Activated effector memory CD4-positive, alpha-beta T cell treated with Interleukin-2 at 50 U/mL for 16 hours (primary cell): ENCODE results near the gene GJB4.

ENCODE experiments used
- DNase-seq: peaks from one replicate; pipeline ENCODE4 v3.0.0-alpha.2; 2020

GJB4 gene

DNA sequence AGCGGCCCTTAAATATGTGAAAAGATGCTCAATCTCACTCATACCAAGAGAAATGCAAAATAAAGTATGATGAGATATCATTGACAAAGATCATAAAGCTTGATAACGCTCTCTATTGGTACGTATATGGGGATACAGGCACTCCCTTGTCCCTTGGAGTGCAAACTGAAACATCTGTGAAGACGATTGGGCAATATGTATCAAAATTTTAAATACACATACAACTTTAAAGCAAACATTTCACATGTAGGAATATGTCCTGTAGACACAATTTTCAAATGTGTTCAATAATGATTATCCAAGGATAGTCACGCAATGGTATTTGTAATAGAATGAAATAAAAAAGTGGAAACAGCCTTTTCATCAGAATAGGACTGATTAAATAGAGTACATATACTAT, 19.5 kb downstream of the GJB4 start:
- no peak for DNase-seq

DNA sequence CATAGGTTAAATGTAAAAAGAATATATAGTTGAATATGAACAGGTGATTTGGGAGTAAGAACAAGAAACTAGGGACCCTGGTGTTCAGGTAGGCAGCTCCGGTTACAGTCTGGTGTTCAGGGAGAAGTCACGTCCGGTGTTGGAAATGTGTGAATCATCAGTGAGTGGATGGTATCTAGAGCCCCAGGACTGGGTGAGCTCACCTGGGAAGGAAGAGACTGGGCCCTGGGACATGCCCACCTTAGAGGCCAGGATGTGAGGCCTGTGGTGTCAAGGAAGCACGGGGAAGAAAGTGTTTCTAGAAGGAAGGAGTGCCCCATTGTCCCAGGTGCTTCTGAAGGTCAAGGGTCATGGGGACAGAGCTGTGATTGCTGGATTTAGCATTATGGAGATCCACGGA, 20.0 kb downstream of the GJB4 start:
- DNase-seq, result no peak

DNA sequence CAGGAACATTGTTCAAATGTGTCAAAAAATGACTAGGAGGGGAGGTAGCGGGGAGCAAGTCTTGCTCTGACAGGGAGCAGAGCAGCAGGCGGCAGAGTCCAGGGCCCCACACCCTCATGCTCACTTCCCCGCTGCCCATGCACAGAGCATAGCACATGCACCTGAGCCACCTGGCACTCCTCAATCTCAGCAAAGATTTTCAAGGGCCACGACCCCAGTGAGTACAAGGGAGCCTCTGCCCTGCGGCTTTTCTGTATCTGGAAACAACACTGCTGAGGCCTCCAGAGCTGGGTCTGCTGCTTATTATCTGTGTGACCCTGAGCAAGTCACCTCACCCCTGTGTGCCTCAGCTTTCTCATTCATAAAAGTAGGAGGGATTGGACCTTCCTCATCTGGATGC, 20.4 kb downstream of the GJB4 start:
- DNase-seq, result no peak

DNA sequence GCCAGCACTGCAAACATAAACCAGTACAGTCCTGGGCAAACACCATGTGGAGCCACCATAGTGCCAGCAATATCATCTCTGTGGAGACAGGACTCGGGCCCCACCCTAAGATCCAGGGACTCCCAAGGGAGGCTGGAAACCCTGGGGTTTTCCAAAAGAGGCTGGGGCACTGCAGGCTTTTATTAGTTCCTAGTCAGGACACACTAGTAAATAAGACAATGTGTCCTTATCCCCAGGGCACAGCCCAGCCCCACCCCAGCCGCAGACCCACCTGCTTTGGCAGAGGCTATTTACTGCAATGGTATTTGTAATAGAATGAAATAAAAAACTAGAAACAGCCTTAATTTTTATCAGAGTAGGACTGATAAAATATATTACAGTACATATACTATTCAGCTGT, 21.0 kb downstream of the GJB4 start:
- DNase-seq, result no peak

DNA sequence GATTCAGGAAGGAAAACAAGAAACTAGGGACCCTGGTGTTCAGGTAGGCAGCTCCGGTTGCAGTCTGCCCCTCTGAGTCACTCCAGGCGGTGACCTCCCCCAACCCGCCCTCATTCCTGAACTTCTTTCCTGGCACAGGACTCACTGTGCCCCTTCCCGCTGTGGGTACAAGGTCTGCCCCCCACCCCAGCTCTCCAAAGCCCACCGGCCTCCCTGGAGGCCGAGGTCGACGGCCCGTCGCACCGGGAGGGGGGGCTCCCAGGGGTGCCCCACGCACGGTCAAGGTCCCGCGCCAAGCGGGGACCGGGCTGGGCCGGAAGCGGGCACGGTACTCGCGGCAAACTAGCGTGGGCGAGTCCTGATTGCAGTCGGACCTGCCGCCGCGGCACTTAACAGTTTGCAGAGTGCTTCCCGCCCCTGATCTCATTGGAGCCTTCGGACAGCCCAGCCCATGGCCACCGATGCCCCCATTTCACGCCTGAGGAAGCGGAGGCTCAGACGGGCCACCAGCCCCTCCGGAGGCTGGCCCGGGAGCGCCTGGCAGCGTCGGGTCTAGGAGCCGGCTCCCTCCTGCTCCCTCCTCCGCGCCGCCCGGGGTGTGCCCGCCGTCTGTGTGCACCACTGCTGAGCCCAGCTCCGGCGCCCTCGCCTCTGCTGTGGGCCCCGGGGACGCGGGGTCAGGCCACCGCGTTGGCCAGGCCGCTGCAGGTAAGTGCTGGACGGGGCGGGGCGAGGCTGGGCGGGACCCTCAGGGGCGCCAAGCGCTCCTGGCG, 21.7 kb downstream of the GJB4 start, which contains the start of gene GJB3:
GJB3 (plus strand) TSS at position 144 of the 773 bp plus-strand sequence. CDS start 3,549 bp downstream, outside the sequence.
- DNase-seq, result no peak

DNA sequence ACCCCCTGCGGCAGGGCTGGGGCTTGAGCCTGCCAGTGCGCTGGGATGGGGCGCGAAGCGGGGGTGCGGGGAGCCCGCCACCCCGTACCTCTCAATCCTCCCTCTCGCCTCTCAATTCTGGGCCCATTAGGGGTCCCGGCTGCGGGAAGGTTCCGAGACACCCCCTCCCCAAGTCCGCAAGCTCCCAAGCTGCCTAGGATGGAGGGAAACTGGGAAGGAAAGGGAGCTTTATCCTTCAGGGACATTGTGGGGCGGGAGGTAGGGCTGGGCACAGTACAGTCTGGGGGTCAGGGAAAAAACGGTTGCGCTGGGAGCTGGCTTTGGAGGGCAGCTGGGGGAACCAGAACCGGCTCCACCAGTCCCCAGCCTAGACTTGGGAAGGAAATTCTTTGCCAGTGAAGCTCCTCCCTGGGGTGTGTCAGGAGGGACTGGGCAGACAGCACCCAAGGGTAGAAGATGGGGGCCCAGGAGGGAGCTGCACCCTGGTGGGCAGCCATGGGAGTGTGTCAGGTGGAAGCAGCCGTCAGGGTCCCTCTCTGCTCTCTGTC, 22.4 kb downstream of the GJB4 start:
- DNase-seq, result no peak

DNA sequence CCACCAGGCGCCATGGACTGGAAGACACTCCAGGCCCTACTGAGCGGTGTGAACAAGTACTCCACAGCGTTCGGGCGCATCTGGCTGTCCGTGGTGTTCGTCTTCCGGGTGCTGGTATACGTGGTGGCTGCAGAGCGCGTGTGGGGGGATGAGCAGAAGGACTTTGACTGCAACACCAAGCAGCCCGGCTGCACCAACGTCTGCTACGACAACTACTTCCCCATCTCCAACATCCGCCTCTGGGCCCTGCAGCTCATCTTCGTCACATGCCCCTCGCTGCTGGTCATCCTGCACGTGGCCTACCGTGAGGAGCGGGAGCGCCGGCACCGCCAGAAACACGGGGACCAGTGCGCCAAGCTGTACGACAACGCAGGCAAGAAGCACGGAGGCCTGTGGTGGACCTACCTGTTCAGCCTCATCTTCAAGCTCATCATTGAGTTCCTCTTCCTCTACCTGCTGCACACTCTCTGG, 25.2 kb downstream of the GJB4 start:
- no peak for DNase-seq

DNA sequence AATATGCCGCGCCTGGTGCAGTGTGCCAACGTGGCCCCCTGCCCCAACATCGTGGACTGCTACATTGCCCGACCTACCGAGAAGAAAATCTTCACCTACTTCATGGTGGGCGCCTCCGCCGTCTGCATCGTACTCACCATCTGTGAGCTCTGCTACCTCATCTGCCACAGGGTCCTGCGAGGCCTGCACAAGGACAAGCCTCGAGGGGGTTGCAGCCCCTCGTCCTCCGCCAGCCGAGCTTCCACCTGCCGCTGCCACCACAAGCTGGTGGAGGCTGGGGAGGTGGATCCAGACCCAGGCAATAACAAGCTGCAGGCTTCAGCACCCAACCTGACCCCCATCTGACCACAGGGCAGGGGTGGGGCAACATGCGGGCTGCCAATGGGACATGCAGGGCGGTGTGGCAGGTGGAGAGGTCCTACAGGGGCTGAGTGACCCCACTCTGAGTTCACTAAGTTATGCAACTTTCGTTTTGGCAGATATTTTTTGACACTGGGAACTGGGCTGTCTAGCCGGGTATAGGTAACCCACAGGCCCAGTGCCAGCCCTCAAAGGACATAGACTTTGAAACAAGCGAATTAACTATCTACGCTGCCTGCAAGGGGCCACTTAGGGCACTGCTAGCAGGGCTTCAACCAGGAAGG, 25.8 kb downstream of the GJB4 start:
- DNase-seq, result no peak

DNA sequence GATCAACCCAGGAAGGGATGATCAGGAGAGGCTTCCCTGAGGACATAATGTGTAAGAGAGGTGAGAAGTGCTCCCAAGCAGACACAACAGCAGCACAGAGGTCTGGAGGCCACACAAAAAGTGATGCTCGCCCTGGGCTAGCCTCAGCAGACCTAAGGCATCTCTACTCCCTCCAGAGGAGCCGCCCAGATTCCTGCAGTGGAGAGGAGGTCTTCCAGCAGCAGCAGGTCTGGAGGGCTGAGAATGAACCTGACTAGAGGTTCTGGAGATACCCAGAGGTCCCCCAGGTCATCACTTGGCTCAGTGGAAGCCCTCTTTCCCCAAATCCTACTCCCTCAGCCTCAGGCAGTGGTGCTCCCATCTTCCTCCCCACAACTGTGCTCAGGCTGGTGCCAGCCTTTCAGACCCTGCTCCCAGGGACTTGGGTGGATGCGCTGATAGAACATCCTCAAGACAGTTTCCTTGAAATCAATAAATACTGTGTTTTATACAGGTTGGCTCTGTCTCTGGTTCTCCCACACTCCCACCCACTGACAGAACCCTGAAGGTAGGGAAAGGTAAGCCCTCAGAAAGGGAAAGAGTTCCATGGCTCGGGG, 26.4 kb downstream of the GJB4 start:
- no peak for DNase-seq

DNA sequence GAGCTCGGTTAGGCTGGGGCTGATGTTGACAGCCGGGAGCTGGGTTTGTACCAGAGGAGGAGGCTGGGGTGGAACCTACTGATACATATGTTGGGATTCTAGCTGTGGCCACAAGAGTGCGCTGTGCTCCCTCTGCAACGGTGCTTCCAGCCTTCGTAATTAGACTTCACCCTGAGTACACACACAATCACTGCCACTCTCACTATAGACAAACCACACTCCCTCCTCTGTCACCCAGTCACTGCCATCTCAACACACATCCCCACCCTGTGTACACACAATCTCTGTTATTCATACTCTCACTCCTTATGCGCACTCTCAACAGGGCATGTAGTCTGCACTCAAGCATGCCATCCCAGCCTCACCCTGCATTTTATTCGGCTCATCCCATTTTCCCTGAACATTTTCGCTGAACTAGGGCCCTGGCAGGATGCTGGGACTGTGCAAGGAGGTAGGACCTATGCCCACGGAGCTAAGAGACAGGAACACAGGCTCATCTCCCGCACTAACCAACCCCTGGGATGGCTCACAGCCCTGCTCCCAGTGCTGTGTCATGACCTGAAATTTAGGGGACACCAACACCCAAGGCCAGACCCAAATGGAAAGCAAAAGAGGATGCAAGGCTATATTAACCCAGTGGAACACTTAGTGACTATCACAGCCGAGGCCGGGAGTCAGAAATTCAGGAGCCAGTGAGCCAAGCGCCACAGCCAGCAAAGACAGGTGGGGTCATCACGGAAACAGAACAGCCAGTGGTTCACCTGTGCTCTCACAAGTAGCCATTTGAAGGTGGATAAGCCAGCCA, 27.2 kb downstream of the GJB4 start:
- DNase-seq, result peak; percentile 29

DNA sequence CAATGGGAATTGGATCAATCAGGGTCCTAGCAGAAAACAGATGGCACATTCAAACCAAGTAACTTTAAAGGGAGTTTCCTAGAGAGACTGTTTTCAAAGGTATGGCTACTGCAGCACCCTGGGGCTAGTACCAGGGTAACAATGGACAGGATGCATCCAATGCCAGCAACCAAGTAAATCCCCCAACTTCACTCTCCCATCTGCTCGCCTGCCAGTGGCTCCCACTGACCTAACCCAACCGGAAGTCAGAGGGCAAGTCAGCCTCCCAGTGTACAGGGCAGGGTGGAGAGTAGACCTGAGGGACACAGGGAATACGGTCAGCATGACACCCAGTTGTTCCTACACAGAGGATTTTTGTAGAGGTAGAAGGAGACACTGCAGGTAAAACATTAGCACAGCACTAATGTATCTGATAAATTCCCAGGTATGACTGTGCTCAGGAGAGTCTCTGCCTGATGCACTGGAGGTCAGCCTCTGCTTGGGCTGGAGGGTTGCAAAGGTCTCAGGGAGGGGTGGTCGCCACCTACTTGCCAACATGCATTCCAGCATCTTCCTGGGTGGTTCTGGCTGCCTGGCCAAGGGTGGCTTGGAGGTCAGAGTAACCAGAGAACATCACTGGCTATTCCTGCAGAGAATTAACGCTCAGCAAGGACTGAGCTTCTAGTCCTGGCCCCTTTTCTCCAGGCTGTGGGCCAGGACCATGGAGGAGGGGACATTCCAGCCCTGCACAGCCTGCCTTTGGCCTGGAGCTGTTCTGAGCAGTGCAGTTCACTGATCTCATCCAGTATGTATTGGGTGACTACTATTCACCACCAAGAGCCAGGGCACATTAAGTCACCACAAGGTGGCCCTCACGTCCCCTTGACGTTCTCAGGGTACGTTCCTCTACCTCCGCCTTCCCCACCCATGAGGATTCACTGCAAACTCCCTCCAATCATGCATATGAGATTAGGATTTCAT, 28.2 kb downstream of the GJB4 start:
- DNase-seq, result no peak

DNA sequence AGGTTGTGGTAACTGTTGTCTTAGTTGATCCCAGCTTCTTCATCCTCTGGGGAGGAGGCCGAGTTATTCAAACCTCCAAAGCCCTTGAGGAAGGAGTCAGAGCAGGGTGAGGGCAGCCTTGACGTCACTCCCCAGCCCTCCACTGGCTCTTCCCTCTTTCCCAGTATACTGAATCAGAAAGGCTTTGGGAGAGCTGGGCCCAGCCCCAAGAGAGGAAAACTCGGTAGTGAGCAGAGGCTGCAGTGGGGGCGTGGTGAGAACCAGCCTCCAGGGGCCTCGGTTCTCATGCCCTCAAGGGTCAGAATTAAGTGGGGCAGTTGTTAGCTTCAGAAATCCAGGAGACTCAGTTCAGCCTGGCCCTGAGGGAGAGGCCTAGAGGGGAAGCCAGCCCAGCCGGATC, 31.4 kb downstream of the GJB4 start:
- no peak for DNase-seq

DNA sequence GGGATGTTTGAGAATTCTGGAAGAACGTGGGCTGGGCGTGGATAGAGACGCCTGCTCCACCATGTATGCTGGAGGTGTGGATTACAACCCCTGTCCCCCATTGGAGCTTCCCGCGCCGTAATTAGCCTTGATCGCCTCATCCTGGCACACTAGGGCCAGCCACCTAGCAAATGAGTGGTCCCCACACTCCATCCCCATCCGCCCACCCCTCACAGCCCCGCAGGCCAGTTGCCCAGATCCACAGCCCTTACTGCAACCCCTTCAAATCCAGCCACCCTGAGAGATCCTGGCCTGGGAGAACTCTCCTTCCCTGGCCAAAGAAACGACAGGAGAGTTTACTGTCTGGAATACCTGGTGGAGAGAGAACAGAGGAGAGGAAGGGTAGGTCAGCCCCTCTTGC, 32.9 kb downstream of the GJB4 start:
- DNase-seq, result no peak

DNA sequence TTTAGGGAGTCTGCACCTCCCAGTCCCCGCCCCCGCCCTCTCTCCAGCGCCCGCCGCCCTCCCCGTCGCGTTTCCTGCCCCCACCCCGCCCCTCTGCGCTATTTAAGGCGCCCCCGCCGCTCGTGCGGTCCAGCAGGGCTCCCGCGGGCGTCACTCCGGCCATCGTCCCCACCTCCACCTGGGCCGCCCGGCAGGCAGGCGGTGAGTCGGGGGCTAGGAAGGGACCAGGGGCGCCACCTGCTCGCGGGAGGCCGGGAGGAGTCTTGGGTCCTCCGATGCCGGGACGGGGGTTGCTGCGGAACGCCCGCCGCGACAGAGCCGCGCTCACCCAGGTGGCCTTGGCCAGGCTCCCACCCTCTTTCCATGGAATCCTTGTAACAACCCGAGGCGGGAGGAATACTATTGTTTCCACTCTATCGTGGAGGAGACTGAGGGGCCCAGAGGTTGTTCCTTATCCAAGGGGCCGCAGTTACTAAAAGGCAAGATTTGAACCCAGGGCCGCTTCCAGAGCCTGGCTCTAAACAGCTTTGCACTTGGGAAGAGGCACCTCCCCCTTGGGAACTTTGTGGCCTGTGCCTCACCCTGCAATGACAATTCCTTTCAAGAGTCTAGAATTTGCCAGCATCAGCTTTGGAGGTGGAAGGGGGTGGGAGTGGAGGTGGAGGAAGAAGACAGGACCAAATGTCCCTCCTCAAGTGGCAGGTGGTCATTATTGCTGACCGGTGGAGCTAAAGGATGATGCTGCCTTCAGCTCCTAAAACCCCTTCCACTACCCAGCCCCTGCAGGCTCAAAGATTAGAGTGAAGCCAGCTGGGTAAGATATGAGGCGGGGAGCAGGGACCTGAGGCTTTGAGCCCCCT, 33.6 kb downstream of the GJB4 start, which contains the start of gene GJA4:
GJA4 (plus strand) TSS at position 132 of the 860 bp plus-strand sequence. CDS start 1,215 bp downstream, outside the sequence.
- no peak for DNase-seq

DNA sequence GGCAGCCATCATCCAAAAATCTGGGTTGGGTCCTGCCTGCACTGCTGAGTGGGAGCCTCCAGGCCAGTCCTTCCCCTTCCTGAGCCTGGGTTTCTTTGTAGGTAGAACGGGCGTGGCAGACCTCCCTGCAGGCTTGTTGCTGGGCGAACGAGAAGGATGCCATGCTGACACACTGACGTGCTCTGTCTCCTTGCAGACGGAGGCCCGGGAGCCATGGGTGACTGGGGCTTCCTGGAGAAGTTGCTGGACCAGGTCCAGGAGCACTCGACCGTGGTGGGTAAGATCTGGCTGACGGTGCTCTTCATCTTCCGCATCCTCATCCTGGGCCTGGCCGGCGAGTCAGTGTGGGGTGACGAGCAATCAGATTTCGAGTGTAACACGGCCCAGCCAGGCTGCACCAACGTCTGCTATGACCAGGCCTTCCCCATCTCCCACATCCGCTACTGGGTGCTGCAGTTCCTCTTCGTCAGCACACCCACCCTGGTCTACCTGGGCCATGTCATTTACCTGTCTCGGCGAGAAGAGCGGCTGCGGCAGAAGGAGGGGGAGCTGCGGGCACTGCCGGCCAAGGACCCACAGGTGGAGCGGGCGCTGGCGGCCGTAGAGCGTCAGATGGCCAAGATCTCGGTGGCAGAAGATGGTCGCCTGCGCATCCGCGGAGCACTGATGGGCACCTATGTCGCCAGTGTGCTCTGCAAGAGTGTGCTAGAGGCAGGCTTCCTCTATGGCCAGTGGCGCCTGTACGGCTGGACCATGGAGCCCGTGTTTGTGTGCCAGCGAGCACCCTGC, 34.7 kb downstream of the GJB4 start:
- DNase-seq, result no peak

DNA sequence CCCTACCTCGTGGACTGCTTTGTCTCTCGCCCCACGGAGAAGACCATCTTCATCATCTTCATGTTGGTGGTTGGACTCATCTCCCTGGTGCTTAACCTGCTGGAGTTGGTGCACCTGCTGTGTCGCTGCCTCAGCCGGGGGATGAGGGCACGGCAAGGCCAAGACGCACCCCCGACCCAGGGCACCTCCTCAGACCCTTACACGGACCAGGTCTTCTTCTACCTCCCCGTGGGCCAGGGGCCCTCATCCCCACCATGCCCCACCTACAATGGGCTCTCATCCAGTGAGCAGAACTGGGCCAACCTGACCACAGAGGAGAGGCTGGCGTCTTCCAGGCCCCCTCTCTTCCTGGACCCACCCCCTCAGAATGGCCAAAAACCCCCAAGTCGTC, 35.2 kb downstream of the GJB4 start:
- DNase-seq, result no peak

DNA sequence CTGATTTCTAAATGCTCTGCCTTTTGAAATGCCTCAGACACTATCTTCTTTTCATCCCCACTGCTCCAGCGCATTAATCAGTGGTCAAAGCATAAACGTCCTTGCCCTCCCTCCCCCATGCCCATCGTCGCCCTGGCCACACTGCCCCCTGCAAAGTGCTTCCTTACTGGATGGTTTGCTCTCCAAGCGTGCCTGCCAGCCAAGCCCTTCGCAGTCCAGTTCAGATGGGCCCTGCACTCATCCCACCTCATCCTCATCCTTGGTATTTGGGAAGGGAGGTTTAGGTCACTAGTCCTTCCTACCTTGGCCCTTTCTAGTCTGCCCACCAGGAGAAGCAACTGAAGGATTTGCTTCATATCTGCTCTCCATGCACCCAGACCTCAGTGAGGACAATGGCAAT, 36.4 kb downstream of the GJB4 start:
- no peak for DNase-seq

DNA sequence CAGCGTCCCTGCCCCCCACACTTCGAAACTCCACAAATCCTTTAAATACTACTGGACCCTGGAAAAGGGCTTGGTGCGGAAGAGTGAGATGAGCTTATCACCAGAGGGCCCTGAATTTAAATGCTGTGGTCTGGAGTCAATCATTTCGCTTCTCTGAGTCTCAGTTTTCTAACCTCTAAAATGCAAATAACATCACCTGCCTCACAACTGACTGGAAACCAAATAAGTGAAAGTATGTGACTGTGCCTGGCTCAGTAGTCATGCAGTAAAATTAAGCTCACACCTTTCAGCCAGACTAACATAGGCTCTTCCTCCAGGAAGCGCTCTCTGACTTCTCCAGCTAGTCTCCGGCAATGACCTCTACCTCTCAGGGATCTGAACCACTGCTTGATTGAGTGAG, 37.5 kb downstream of the GJB4 start:
- DNase-seq, result no peak

DNA sequence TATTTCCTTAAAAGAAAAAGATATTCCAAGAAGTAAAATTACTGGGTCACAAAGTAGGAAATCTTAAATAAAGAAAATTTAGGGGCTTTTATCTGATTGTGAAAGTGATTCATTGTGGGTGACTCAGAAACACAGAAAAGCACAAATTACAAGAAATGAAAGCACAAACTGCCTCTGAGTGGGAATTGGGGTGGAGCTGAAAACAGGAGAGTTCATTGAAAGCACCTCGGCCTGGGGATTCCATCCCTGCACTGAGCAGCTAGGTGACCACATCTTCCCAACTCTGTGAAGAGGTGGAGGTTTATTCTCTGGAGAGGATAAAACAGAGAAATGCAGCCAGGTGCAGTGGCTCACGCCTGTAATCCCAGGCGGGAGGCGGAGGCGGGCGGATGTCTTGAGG, 40.7 kb downstream of the GJB4 start:
- DNase-seq, result no peak

DNA sequence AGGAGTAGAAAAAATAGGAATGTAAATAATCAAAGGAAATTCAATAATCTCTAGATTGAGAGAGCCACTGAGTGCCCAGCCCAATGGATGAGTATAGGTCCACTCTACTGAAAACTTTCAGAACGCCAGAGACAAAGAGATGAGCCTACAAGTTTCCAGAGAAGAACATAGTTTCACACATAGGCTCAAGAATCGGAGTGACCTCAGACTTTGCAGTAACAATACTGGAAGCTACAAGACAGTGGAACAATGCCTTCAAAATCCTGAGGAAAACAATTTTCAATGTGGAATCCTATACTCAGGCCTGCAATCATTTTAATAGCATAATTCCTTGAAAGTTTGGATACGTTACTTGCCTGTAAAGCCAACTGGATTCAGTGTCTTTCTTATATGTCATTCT, 44.2 kb downstream of the GJB4 start:
- DNase-seq, result no peak
